22Rv1 (cell line): Measurements from ENCODE around the gene ESYT2.

Experiments used
- CTCF ChIP-seq: fragments of 450-650 bp; IDR thresholded peaks from 2 replicates; pipeline ENCODE4 v1.5.1; 2017; ENCODE audit warnings: mild to moderate bottlenecking
- ZFX ChIP-seq: fragments of 450-650 bp; IDR thresholded peaks from 2 replicates; pipeline ENCODE4 v1.6.1; 2017; ENCODE audit warnings: antibody characterized with exemption, borderline replicate concordance

GRCh38 chr7:158864833-158865232 is 35.5 kb upstream of the ESYT2 start:
- no peak for TF ChIP-seq CTCF
- no peak for TF ChIP-seq ZFX
